Activated CD4-positive, CD25-positive, alpha-beta regulatory T cell treated with anti-CD3 and anti-CD28 coated beads, Interleukin-2, amount 50 U/mL, for 24 hours (primary cell): ENCODE results near the gene PIP5K1C.
A peak's percentile ranks its signal among the peaks of the same experiment; 100 is the strongest.
"Not testable (repeated sequence)": the region's sequence is repeated elsewhere in the genome, so short reads cannot be mapped to it uniquely, and the experiment has no call there.

Source experiments
- ATAC-seq, 2 donors: fragments of 150-1000 bp; cut with Tn5 transposase; one replicate each; pipeline ENCODE4 v1.10.0; 2021; ENCODE audit warnings: mild to moderate bottlenecking in 1 of 2, moderate library complexity in 1 of 2

The PIP5K1C gene

DNA sequence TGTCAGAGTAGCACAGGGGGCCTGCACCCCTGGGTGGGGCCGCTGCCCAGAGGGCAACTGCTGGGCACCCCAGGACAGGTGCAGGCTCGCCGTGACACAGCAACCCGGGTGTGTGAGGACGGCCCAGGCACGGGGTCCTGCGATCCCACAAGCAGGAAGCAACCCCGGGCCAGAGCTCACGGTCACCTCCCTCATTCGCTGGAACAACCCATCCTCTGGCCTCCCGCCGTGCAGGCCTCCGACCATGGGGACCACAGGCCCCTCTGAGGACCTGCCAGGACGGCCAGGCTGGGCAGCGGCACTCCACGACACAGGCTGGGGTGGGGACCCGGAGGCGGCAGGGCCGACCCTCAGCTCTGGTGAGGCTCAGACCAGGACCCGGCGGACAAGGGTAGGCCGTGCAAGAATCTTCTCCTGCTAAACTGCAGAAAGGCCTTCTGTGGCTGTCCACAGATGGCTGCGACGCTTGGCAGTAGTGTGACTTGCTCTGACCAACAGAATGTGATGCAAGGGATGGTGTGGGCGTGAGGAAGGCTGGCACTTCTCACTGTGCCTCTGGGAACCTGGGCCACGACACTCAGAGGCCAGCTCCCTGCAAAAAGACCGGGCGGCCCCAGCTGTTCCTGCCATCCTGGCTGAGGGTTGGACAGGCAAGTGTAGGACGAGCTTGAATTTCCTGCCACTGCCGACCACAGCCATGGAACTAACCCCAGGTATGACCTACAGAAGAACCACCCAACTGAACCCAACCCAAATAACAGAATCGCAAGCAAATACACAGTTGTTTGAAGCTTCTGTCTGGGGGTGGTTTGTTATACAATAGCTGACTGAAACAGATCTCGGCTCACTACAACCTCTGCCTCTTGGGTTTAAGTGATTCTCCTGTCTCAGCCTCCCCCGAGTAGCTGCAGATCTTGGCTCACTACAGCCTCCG, 26.5 kb downstream of the PIP5K1C start:
- no peak for ATAC-seq

DNA sequence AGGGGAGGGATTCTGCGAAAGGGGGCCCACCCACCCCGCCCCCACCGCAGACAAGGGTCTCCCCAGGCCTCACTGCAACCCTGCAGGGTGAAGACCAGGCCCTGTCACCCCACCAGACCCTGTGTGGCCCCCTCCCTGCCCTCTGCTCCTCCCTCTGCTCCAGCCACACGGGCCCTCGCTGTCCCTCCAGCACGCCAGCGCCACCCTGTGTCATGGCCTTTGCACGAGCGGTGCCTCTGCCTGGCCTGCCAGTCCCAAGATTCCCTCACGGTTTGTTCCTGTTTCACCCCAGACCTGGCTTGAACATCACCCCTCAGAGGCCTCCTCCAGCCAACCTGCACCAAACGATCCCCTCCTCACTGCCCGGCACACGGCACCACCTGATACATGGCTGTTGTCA, 27.3 kb downstream of the PIP5K1C start:
- ATAC-seq, result no peak

GRCh38 chr19:3672575-3672948, 27.7 kb downstream of the PIP5K1C start:
- ATAC-seq, result no peak

- ATAC-seq, result peak; percentile 87 to 91
Measured at GRCh38 chr19:3671680-3672574, 28.3 kb downstream of the PIP5K1C start.

- peak; percentile 63 for ATAC-seq
Measured at GRCh38 chr19:3670796-3671679, 29.2 kb downstream of the PIP5K1C start.

- ATAC-seq, result no peak
Measured at GRCh38 chr19:3669947-3670795, 30.1 kb downstream of the PIP5K1C start.

- no peak for ATAC-seq
Measured at GRCh38 chr19:3669082-3669946, 31.0 kb downstream of the PIP5K1C start.

DNA sequence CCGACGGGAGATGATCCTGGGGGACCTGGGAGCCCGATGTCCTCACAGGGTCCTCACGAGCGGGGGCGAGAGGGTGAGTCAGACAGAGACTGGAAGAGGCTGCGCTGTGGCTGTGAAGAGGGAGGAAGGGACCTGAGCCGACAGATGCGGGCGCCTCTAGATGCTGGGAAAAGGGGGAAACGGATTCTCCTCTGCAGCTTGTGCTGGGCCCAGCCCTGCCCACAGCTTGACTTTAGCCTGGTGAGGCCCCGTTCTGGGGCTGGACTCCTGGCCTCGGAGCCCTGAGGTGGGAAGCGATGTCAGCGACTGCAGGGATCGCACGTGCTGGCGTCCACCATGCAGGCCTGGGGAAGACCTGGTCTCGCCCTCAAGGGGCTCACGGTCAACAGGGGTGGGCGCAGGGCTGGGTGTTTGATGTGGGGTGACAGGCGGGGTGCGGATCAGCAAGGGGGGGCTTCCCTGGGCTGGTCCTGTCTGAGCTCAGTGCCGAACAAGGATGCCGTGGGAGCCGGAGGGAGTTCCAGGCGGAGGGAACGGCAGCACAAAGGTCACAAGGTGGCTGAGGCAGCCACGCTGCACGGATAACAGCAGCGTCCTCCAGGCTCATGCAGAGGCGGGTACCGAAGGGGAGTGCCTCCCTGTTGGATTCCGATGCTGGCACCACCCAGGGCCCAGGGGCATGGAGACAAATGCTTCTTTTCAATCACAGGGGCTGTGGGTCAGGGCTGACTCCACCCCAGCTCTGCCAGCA, 31.8 kb downstream of the PIP5K1C start:
- ATAC-seq, result no peak

DNA sequence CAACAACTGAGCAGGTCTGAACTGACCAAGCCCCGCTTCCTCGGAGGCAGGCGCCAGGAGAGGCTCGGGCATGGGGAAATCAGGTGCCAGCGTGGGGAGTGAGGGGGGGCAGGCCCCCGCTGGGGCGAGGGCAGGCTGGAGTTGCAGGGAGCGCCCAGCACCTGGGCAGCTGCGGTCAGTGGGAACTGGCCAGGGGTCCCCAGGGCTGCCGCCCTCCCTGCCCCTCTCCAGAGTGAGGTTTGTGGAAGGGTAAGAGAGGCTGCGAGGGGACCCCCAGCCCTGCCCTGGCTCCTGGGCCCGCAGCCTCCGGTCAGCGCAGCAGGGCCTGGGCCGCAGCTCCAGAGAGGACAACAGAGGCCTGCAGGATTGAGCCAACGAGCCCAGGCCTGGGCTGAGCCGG, 32.5 kb downstream of the PIP5K1C start:
- ATAC-seq, result no peak

GRCh38 chr19:3667037-3667638, 33.1 kb downstream of the PIP5K1C start:
- ATAC-seq, result no peak

GRCh38 chr19:3666545-3666856, 33.8 kb downstream of the PIP5K1C start:
- not testable (repeated sequence) for ATAC-seq

GRCh38 chr19:3665681-3666544, 34.4 kb downstream of the PIP5K1C start:
- peak; percentile 76 to 80 for ATAC-seq

DNA sequence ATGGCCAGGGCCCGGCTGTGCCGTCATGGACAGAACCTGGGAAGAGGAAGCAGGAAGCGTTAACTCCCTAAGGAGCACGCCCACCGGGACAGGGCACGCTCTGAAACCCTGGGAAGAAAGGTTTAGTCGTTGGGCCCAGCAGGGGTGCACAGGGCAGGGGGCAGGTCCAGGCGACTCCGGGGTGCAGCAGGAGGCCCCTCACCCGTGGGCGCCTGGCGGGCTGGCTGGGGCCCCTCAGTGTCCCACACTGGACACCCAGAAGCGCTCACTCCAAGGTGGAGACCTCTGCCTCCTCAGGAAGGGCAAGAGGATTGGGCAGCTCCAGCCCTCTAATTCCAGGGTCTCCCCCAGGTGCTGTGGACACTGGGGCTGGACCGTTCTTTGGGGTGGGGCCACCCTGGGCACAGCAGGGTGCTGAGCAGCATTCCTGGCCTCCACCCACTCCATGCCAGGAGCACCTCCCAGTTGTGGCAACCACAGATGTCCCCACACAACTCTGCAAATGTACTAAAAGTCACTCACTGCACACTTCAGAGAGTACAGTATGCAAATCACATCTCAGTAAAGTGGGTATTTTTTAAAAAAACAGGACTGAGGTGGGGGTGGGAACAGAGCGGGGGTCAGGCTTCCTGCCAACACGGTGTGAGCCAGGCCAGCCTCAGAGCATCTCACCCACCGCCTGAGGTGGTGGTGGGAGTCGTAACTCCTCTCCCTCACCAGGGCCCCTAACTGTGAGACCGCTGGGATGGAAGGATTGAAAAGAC, 35.2 kb downstream of the PIP5K1C start:
- no peak for ATAC-seq

DNA sequence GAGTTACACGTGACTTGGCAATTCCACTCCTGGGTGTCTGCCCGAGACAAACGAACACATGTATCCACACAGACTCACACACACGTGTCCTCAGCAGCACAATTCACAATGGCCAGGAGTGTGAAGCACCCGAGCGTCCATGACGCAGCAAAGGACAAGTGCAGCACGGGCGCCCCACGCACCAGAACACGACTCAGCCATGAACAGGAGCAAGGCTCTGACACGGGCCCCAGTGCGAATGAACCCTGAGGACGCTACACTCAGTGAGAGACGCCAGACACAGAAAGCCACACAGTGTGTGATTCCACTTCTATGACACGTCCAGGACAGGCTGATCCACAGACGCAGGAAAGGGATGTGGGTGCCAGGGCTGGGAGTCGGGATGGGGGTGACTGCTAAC, 36.4 kb downstream of the PIP5K1C start:
- ATAC-seq, result no peak

DNA sequence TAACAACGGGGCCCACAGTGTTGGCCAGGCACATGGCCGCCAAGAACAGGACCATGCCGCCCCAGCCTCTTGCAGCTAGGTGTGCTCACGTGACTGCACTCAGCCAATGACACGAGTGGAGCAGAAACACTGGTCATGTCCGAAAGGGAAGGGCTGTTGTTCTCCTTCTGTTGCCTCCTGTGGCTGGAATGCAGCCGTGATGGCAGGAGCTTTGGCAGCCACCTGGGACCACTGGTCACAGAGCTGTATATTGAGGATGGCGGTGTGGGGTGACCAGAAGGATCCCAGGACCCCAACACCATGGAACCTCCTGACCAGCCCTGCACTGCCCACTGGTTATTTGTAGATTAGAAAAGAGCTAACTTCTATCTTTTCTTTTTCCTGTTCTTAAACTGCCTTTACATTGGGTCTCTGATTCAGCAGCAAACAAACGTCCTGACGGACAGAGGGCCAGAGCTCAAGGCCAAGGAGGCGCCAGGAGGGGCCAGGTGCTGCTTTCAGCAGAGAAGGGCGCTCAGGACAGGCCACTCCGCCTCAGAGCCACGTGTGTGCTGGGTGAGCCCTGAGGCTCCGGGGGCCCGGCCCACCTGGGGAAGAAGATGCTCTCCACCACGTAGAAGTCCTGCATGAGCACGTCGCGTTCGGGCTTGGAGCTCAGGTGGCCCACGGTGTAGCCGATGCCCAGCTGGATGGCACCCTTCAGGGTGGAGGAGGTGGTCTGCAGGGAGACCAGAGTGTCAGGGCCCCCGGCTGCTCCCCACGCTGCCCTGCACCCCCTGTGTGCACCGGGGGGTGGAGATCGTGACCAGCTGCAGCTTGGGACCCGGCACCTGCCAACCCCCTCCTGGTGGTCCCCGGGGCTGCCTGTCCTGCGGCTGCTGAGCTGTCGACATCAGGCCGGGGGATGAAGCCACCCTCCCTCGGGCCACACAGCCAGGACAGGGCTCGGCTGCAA, 38.7 kb downstream of the PIP5K1C start:
- ATAC-seq, result no peak

DNA sequence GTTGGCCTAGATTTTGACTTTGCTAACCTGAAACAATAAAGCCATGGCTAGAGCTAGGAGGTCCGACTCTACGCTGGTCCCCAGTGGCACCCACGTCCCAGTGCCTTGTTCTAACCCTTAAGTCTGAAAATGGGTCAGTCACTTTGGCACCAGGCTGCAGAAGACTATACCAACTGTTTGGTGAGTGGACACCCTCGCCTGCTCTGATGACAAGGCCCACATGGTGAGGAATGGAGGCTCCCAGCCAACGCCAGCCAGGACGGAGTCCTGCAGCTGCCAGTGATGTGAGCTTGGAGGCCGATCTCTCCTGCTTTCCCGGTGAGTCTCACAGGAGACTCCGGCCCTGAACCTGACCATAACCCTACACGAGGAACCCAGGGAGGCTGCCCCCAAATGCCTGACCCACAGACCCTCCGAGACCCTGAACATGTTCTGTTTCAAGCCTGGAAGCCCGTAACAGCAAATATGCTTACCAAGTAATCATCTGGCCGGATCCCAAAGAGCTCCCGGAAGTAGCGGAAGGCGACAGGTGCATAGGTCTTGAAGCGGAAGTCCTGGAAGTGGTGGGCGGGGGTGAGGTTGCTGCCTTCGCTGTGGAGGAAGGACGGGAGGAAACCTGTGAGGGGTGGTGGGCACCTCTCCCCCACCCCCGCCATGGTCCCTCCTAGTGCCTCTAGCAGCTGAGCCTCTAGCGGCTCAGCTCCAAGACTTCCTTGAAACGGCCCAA, 39.6 kb downstream of the PIP5K1C start:
- no peak for ATAC-seq
